Spleen (tissue), 7 donors: ENCODE measurements around the gene OCLN.

Source experiments
- CTCF ChIP-seq, 11 experiments: fragments of 200-600 bp in 7 of 11; fragments of 450-650 bp in 4 of 11; sonication (generic) in 4 of 11; IDR thresholded peaks in 8 of 11; conservative IDR thresholded peaks in 3 of 11; 1 replicate in 7 of 11; 2 replicates in 4 of 11; pipeline versions ENCODE4 v1.4.0 to v1.8.0; 2016 to 2021; ENCODE audit warnings: antibody characterized with exemption in 11 of 11, inconsistent platforms in 4 of 11, mild to moderate bottlenecking in 1 of 11
- POLR2A ChIP-seq, 3 donors: fragments of 450-650 bp; IDR thresholded peaks; one replicate each; pipeline ENCODE4 v1.5.1; 2017; ENCODE audit warnings: antibody characterized with exemption in 3 of 3, mild to moderate bottlenecking in 1 of 3
- donor health status: DM: no; HTN: no; CAD: no; lungs with moderate emphysema.
- donor health status: DM: no; HTN: no; CAD: no.
- donor health status: DM: no; HTN: no; CAD: no.

GRCh38 chr5:69530561-69531405 lies 38.2 kb downstream of the OCLN start:
- TF ChIP-seq CTCF (IDR thresholded peaks at IDR 0.05 in 8 of 11, conservative IDR thresholded peaks at IDR 0.05 in 3 of 11) (no peak), POLR2A (IDR thresholded peaks at IDR 0.05) (no peak)
